HepG2 (cell line): ENCODE measurements around the gene CTSZ. TPM values are rescaled to one million over a fixed set of nuclear protein-coding genes. Genes with fewer than 3 reads are reported as not detected.

ENCODE experiments used
- CEBPZ ChIP-seq: IDR thresholded peaks from 2 replicates; pipeline ENCODE4 v1.6.1; 2012; ENCODE audit warnings: low read length, improper control_type of control experiment
- CHD2 ChIP-seq: IDR thresholded peaks from 2 replicates; pipeline ENCODE4 v1.6.1; 2011; ENCODE audit warnings: low read depth, low read length, improper control_type of control experiment
- EEA1 ChIP-seq: sonication (generic); formaldehyde crosslinking; IDR thresholded peaks from 2 replicates; pipeline ENCODE4 v1.5.1; 2020; ENCODE audit warnings: mild to moderate bottlenecking, missing genetic modification reagents, borderline replicate concordance
- SOX5 ChIP-seq: IDR thresholded peaks from 2 replicates; pipeline ENCODE4 v1.6.1; 2016; ENCODE audit warnings: borderline replicate concordance
- THAP9 ChIP-seq: sonication (generic); formaldehyde crosslinking; IDR thresholded peaks from 2 replicates; pipeline ENCODE4; 2020; ENCODE audit warnings: missing genetic modification reagents, mild to moderate bottlenecking, borderline replicate concordance
- USF2 ChIP-seq, 2 experiments: sonication (generic) in 1 of 2; formaldehyde crosslinking in 1 of 2; IDR thresholded peaks; 2 replicates each; pipeline versions ENCODE4 v1.5.1 to v1.6.1; 2011 to 2020; ENCODE audit warnings: borderline replicate concordance in 1 of 2, low read depth in 1 of 2, low read length in 1 of 2, mild to moderate bottlenecking in 1 of 2, missing genetic modification reagents in 1 of 2, moderate library complexity in 1 of 2
- ZFP37 ChIP-seq: sonication (generic); formaldehyde crosslinking; IDR thresholded peaks from 2 replicates; pipeline ENCODE4 v1.4.0; 2020; ENCODE audit warnings: missing genetic modification reagents, borderline replicate concordance
- ZNF138 ChIP-seq: sonication (generic); formaldehyde crosslinking; IDR thresholded peaks from 2 replicates; pipeline ENCODE4 v1.5.0; 2020; ENCODE audit warnings: mild to moderate bottlenecking, low read depth, missing genetic modification reagents
- ZNF343 ChIP-seq: sonication (generic); formaldehyde crosslinking; IDR thresholded peaks from 2 replicates; pipeline ENCODE4 v1.4.0; 2020; ENCODE audit warnings: mild to moderate bottlenecking, missing genetic modification reagents
- ZNF703 ChIP-seq: sonication (generic); formaldehyde crosslinking; IDR thresholded peaks from 2 replicates; pipeline ENCODE4 v1.5.1; 2020; ENCODE audit warnings: missing genetic modification reagents, mild to moderate bottlenecking, moderate library complexity, borderline replicate concordance
- polyA plus RNA-seq, 8 experiments: library from polyadenylated mRNA; depleted of rRNA in 3 of 8; stranded (reverse) in 7 of 8; unstranded in 1 of 8; fragments of >200 nt; fragmentation: Illumina TruSeq in 4 of 8; extraction: Trizol in 4 of 8; gene quantifications; 2 replicates each; pipeline versions ENCODE4 v1.2.1 to v1.2.3, GENCODE V29; 2011 to 2016; ENCODE audit warnings: low read depth in 4 of 8, missing spikeins in 1 of 8, mixed read lengths in 1 of 8; ENCODE audit not compliant: insufficient read depth in 1 of 8
- total RNA-seq, 5 experiments: library from RNA; depleted of rRNA; stranded (reverse); fragments of >200 nt; fragmentation: Illumina TruSeq; extraction: Trizol; gene quantifications; 2 replicates each; pipeline ENCODE4 v1.2.3, GENCODE V29; 2016; ENCODE audit warnings: low read depth in 1 of 5
- TF ChIP-seq, protein P1 (sequence below): IDR thresholded peaks from 2 replicates; pipeline ENCODE4 v1.6.1; 2016; ENCODE audit warnings: low read depth, control low read depth
- TF ChIP-seq, protein P2 (sequence below): sonication (generic); formaldehyde crosslinking; IDR thresholded peaks from 2 replicates; pipeline ENCODE4 v1.8.1; 2023; ENCODE audit warnings: mild to moderate bottlenecking, missing genetic modification reagents

The CTSZ gene
- total and polyA plus RNA-seq, 2 of the 13 experiments (the other 11 are each of a cell fraction or from before 2014, with no cell fraction given): 0.33 TPM; not detected in 1

DNA sequence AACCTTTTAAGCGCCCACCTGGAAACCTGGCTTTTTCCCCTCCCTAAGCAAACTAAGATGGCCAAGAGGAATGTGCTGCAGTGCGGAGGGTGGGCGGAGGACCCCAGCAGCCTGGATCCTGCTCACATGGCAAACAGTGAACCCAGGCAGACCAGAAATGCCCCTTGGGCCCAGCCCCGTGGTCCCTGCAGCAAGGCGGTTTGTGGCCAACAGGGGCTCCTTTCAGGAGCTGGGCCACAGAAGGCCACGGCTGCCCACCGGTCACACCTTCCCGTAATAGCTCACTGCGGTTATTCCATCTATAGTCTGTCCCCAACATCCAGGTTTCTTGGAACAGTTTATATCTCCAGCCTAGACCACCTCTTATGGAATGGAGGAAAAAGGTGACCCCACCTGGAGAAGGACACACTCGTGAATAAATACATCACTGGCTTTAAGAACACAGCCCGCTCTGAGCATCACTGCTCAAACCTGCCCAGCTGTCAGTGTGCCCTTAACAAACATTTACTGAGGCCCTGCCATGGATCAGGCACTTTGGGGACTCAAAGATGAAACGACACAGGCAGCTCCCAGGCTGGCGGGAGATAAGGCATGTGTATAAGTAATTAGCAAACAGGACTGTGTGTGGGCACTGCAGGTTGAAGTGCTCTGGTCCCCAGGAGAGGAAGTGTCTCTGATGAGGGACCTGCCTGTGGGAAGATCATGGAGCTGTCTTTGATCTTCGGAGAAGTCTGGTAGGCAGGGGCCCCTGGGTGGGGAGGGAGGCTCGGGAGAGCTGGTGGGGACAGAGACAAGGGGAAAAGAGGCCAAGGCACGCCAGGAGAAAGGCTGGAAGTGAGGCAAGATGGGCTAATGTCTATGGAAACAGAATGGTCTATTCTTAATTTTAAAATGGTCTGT, 9.0 kb upstream of the CTSZ start (continued):
- no peak; the same call in 1 of the 2 replicates for TF ChIP-seq EEA1 (CRISPR knock-in tag)
- no peak for TF ChIP-seq THAP9 (CRISPR knock-in tag)
- TF ChIP-seq, protein P1, sequence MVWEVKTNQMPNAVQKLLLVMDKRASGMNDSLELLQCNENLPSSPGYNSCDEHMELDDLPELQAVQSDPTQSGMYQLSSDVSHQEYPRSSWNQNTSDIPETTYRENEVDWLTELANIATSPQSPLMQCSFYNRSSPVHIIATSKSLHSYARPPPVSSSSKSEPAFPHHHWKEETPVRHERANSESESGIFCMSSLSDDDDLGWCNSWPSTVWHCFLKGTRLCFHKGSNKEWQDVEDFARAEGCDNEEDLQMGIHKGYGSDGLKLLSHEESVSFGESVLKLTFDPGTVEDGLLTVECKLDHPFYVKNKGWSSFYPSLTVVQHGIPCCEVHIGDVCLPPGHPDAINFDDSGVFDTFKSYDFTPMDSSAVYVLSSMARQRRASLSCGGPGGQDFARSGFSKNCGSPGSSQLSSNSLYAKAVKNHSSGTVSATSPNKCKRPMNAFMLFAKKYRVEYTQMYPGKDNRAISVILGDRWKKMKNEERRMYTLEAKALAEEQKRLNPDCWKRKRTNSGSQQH (CRISPR knock-in tag): peak; percentile 87; the same call in 1 of the 2 replicates
- no peak; the same call in 1 of the 2 replicates for TF ChIP-seq ZFP37 (CRISPR knock-in tag)
- TF ChIP-seq, protein P2, sequence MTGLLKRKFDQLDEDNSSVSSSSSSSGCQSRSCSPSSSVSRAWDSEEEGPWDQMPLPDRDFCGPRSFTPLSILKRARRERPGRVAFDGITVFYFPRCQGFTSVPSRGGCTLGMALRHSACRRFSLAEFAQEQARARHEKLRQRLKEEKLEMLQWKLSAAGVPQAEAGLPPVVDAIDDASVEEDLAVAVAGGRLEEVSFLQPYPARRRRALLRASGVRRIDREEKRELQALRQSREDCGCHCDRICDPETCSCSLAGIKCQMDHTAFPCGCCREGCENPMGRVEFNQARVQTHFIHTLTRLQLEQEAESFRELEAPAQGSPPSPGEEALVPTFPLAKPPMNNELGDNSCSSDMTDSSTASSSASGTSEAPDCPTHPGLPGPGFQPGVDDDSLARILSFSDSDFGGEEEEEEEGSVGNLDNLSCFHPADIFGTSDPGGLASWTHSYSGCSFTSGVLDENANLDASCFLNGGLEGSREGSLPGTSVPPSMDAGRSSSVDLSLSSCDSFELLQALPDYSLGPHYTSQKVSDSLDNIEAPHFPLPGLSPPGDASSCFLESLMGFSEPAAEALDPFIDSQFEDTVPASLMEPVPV (CRISPR knock-in tag): peak; percentile 78; the same call in 1 of the 2 replicates
- no peak for TF ChIP-seq CHD2
- no peak for TF ChIP-seq ZNF703
- TF ChIP-seq ZNF138: no peak
- peak; percentile 85 for TF ChIP-seq SOX5 (CRISPR knock-in tag)
- no peak for TF ChIP-seq CEBPZ
- TF ChIP-seq ZNF343 (CRISPR knock-in tag): peak; percentile 54; the same call in 1 of the 2 replicates
- no peak for TF ChIP-seq USF2 (IDR thresholded peaks at IDR 0.05; ENCODE audit: low read depth, low read length)
- TF ChIP-seq USF2 (CRISPR knock-in tag; IDR thresholded peaks at IDR 0.05; ENCODE audit: borderline replicate concordance): no peak
